Renal cortex interstitium (tissue), 11 donors: ENCODE data around the gene ZNF512B. TPM values are rescaled to one million over a fixed set of nuclear protein-coding genes. Genes with fewer than 3 reads are reported as not detected.

ENCODE experiments used
- DNase-seq, 11 donors: peaks; one replicate each; pipeline ENCODE4 v3.0.0-alpha.2; 2013; ENCODE audit warnings: low read depth in 9 of 11, low spot score in 4 of 11; ENCODE audit errors: extremely low read depth in 1 of 11
- polyA plus RNA-seq, 3 donors: library from polyadenylated mRNA; unstranded; fragments of 120-200 nt; gene quantifications; one replicate each; pipeline ENCODE4 v1.2.1, GENCODE V29; 2013; ENCODE audit not compliant: insufficient read length in 3 of 3

The ZNF512B gene
- polyA plus RNA-seq, 3 donors: 23.7 to 33.5 (median 29.5) TPM

GRCh38 chr20:63957690-63958441 is 11.9 kb downstream of the ZNF512B start:
- DNase-seq: no peak

DNA sequence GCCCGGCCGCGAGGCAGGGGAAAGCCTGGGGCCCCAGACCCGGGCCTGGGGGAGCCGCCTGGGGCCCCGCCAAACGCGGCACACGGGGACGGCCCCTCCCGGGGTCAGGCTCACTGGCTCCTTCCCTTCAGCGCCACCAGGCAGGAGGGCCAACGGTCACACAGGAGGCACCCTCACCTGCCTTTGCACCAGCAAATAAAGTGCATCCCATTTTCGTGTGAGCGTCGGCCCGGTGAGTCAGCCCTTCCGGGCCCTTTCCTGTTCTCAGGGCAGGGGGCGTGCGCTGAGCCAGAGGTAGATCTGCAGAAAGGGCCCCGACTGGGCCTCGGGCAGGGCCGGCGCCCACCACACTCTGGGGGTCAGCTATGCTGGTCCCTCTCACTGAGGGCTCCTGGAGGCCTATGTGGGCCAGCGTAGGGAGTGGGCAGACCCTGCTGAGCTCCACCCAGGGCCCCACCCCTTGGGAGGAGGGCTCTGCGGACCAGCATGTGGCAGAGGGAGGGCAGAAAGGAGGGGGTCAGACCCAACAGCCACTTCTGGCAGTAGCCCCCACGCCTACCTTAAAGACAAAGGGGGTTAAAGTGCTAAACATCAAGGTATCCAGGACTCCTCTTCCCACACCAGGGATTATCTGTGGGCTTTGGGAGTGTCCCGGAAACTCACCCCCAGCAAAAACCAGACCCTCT is 12.6 kb downstream of the ZNF512B start:
- DNase-seq: no peak

DNA sequence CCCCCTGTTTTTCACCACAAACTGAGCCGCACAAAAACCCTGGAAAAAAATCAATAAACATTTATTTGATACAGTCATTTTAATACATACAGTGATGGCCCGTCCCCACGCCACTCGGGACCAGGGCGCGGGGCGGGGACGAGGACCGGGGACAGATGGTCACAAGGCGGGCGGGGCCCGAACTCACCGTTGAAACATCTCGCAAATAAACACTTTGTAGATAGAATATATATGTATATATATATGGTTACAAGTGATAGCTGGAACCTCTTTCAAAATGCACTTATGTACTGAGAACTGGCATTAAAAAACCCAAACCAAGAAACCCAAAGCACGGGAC is 13.1 kb downstream of the ZNF512B start:
- no peak for DNase-seq

- peak in 9 of 11 donors; percentile 73 to 91 (median 84) for DNase-seq
Measured at GRCh38 chr20:63955827-63956663, 13.7 kb downstream of the ZNF512B start, which contains the start of gene UCKL1. UCKL1 (minus strand) TSS chr20:63956416; CDS start chr20:63956372, 44 bp downstream.

- no peak for DNase-seq
Measured at GRCh38 chr20:63955281-63955826, 14.4 kb downstream of the ZNF512B start.

DNA sequence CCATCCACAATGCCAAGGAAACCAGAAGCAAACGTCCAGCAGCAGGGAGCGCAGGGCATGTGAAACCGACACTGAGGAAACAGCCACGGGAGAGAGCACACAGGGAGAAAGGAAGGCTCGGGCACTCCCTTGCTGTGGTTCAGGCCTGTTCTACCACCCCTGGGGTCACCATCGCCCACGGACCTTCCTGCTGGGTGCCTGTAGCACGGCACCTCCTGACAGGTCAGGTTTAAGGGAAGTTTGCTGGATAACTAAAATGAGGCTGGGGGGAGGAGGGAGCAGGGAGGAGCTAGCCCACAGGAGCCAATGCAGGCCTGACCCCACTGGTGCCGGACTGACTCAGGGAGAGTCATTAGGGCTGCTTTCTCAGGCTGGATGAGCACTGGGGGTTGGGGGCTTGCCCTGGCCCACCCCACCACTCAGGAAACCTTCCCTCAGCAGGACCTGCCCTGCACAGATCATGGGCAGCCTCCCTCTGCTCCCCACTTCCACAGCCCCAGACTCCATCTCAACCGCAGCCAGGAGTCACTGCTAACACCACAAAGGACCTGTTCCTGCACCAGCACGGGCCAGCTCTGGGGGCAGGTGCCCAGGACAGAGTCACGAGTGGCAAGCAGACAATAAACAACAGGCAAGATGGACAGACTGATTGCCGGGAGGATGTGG is 15.8 kb downstream of the ZNF512B start:
- DNase-seq: no peak

DNA sequence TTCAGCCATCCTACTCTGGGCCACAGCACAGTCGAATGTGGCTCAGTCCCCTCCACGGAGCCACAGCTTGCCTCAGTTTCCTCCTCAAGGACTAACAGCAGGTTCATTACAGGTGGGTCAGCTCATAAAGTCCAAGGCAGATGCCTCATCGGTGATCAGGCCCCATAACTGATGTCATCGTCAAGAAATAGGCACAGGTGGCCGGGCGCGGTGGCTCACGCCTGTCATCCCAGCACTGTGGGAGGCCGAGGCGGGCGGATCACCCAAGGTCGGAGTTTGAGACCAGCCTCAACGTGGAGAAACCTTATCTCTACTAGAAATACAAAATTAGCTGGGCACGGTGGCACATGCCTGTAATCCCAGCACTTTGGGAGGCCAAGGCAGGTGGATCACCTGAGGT is 17.0 kb downstream of the ZNF512B start:
- no peak for DNase-seq

DNA sequence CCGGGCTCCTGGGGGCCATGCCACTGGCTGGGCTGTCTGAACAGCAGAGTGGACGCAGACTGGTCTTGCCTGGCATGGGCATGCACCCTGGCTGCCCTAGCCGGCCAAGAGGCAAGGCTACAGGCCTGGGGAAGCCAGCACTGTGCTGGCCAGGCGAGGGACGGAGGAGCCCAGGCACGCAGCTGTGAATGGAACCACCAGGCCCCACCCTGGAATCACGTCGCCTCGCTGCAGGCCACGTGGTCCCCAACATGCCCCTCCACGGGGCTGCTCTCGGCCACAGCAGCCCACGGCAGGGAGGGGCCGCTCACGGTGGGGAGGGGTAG is 17.6 kb downstream of the ZNF512B start:
- DNase-seq: no peak

DNA sequence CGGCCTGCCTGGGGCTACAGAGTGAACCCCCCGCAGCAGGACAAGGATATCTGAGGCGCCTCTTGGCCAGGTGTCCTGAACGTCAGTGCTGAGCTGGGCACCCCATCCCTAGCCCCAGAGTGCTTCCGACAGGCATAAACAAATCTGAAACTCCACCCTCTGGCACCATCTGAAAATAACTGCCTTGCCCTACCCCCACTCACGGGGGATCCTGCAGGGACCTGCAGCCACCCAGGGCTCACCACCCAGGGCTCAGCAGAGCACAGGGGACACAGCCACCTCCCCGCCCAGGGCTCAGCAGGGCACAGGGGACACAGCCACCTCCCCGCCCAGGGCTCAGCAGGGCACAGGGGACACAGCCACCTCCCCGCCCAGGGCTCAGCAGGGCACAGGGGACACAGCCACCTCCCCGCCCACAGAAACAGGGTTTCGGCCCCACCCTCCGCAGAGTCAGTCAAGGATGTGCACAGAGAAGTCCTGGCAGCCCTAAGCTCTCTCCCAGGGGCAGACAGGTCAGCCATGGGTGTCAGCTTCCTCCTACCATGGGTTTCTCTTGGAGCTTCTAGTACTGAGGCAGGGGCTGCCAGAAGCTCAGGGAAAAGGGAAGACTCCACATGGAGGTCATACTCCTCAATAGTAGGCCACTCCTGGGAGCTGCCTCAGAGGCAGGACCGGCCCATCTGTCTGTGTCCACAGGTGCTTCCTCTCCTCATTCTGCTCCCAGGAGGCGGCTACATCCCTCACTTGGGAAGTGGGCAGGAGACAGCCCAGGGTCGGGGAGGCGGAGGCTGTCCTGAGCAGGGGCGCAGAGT is 18.1 kb downstream of the ZNF512B start:
- no peak for DNase-seq

DNA sequence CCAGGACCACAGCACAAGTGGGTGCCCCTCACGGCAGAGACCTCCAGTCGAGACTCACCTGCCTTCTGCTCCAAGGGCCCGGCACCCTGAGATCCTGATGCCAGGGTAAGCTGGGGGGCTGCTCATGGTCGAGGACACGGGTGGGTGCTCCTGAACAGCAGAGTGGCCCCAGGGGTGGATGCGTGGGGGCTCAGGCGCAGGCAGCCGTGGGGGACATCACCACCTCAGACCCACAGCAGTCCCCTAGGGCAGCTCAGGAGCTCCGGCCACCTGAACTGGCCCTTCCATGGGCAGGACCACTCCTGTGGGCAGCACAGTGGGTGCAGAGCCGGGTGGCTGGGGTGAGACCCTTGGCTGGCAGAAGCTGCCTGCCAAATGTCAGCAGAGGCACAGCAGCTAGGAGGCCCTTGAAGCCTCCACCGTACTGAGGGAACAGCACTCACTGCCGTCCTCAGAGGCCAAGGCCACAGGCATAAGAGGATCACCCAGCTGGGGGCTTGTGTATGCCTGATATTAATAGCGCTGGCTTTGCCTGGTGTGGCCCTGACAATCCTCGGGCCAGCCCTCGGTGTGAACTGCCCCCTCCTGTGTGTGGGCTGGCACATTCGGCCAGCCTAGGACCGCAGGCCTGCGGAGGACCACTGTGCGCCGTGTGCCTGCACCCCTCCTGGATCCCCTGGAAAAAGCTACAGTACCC is 18.9 kb downstream of the ZNF512B start:
- DNase-seq: no peak

DNA sequence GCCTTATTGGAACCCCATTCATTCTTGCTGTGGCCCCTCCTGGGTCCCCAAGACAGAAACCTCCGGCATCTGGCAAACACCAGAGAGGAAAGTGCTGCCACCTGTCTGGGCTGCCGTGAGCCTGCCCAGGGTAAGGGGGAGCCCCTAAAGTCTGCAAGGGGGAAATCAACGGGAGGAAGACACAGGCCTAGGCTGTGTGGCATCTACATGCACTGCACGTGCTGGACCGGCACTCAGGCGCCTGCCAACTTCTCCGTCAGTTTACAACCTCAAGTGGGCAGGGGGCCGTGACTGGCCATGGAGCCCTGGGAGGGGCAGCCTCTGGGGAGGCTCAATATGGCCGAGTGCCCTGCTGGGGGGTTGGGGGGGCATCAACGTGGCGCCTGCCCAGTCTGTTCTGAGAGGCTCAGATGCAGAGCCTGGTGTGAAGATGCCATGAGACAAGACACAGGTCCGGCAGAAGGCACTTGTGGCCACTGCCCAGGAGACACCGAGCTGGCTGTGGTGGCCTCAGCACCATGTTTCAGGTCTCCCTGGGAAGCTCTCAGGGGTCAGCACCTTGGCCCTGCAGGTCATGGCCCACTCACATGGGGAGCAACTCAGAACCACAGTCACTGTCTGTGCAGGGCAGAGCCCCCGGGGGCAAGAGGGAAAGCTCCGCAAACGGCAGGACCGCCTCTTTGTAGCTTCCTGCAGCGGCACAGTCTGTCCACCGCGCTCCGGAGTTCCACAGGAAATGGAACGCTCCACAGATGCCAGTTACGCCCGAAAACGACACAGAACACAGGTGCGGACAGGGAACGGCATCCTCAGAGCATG is 21.9 kb downstream of the ZNF512B start:
- DNase-seq: no peak

- DNase-seq: no peak
Measured at GRCh38 chr20:63946986-63947637, 22.6 kb downstream of the ZNF512B start.

DNA sequence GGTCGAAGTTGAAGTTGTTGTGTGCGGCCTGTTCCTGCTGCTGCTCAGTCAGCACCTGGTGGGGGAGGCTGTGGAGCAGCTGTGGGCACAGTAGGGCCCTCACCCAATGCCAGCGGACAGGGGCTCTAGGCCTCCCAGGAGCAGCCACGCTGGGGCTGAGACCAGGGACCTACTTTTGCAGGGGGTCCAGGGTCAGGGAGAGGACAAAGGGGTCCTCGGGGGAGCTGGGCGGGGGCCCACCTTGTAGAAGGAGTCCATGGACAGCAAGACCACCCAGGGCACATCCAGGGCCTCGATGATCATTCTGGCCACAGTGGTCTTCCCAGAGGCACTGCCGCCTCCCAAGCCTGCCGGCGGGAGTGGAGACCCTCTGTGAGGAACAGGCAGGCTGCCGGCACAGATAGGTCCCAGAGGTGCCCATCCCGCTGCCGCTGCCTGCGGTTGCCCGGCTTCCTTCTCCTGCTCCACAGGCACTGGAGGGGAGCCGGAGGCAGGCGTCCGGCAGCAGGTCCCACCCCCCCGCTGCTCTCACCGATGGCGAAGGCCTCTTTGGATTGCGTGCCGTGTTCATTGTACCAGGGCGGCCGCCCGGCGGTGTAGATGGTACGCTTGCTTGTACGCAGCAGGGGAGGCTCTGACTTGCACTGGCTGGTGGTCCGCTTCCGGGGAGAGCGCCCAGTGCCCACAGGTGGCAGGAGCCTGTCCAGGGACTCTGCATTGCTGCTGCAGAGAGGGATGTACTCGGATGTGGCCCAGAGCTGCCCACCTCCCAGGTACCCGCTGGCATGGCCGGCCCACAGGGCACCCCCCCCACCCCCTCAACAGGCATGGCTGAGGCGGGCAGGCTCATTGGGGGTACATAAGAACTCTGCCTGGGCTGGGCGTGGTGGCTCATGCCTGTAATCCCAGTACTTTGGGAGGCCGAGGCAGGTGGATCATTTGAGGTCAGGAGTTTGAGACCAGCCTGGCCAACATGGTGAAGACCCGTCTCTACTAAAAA is 23.5 kb downstream of the ZNF512B start:
- no peak for DNase-seq

GRCh38 chr20:63945031-63945658 is 24.6 kb downstream of the ZNF512B start:
- no peak for DNase-seq
